Measurements from ENCODE around the gene HUWE1.
"Not testable (repeated sequence)": the region's sequence is repeated elsewhere in the genome, so short reads cannot be mapped to it uniquely, and the experiment has no call there.

HUWE1 gene

GRCh38 chrX:53606456-53606855 is 80.1 kb downstream of the HUWE1 start:
- DNase-seq, result no peak

- DNase-seq, result no peak
Measured at GRCh38 chrX:53605004-53605403, 81.5 kb downstream of the HUWE1 start.

- DNase-seq, result no peak
Measured at GRCh38 chrX:53599781-53600396, 86.6 kb downstream of the HUWE1 start.

- DNase-seq, result no peak
Measured at GRCh38 chrX:53598169-53598568, 88.3 kb downstream of the HUWE1 start.

- DNase-seq, result no peak
Measured at GRCh38 chrX:53595266-53595810, 91.2 kb downstream of the HUWE1 start.

GRCh38 chrX:53594354-53594753 is 92.2 kb downstream of the HUWE1 start:
- DNase-seq, result no peak

- no peak for DNase-seq
Measured at GRCh38 chrX:53587795-53588420, 98.6 kb downstream of the HUWE1 start.

- DNase-seq, result no peak
Measured at GRCh38 chrX:53584891-53585290, 101.6 kb downstream of the HUWE1 start.

- no peak for DNase-seq
Measured at GRCh38 chrX:53583571-53583970, 102.9 kb downstream of the HUWE1 start.

- no peak for DNase-seq
Measured at GRCh38 chrX:53580742-53581504, 105.6 kb downstream of the HUWE1 start.

GRCh38 chrX:53571494-53571893 is 115.0 kb downstream of the HUWE1 start:
- DNase-seq, result no peak

- no peak for DNase-seq
Measured at GRCh38 chrX:53563324-53563723, 123.2 kb downstream of the HUWE1 start.

- DNase-seq, result no peak
Measured at GRCh38 chrX:53561912-53562311, 124.6 kb downstream of the HUWE1 start.

- DNase-seq, result no peak
Measured at GRCh38 chrX:53558646-53559045, 127.9 kb downstream of the HUWE1 start.

GRCh38 chrX:53556868-53557267 is 129.7 kb downstream of the HUWE1 start:
- DNase-seq, result no peak

- no peak for DNase-seq
Measured at GRCh38 chrX:53550756-53551463, 135.6 kb downstream of the HUWE1 start.

- no peak for DNase-seq
Measured at GRCh38 chrX:53547668-53548067, 138.9 kb downstream of the HUWE1 start.

GRCh38 chrX:53544936-53545335 is 141.6 kb downstream of the HUWE1 start:
- DNase-seq, result no peak

- no peak for DNase-seq
Measured at GRCh38 chrX:53538781-53539180, 147.7 kb downstream of the HUWE1 start.

GRCh38 chrX:53531255-53531966 is 155.1 kb downstream of the HUWE1 start:
- not testable (repeated sequence) for DNase-seq

- no peak for DNase-seq
Measured at GRCh38 chrX:53526999-53527398, 159.5 kb downstream of the HUWE1 start.

- DNase-seq, result no peak
Measured at GRCh38 chrX:53511322-53511721, 175.2 kb downstream of the HUWE1 start.

- DNase-seq, result not testable (repeated sequence)
Measured at GRCh38 chrX:53504035-53504434, 182.5 kb downstream of the HUWE1 start.
